ENCODE measurements around the gene TRH.

TRH gene

DNA sequence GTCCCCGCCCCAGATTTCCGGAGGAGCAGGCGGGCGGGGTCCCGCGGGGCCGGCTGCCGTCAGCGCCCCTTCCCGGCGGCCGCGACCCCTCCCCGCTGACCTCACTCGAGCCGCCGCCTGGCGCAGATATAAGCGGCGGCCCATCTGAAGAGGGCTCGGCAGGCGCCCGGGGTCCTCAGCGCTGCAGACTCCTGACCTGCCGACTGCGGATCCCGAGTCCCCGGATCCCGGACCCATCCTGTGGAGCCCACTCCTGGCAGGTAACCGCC lies at the start of gene TRH:
TSS of gene TRH (plus strand) at position 157 of the 269 bp plus-strand sequence. CDS start 1,097 bp downstream, outside the sequence.
- no peak for DNase-seq (ENCODE audit: low read depth in 2 of 2)

DNA sequence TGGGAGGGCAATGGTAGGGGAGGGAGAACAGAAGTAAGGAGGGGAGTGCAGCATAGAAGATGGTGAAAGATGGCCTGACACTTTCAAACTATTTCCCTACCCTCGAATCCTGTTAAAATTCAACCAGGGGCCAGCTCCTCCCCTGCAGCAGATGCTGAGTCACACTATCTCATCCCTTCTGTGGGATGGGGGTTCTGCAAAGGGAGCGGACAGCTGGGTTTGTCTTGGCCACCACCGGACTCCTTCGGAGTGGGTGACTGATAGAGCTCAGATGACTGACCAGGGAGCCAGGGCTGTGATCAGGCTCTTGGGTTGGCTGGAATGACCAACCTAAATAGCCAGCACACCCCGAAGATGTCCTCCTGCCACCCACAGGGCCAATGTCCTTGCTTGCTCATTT lies 47.4 kb upstream of the TRH start:
- DNase-seq (ENCODE audit: low read depth in 2 of 2) = no peak

DNA sequence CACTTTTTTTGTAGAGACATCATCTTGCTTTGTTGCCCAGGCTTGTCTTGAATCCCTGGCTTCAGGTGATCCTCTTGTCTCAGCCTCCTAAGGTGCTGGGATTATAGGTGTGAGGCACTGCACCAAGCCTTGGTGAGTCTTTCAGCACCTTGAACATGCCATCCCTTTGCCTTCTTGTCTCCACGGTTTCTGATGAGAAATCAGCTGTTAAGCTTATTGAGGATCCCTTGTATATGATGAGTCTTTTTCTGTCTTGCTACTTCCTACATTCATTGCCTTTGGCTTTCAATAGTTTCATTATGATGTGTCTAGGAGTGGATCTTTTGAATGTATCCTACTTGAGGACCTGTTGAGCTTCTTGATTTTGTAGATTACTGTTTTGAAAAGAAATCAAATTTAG lies 45.1 kb upstream of the TRH start:
- DNase-seq (ENCODE audit: low read depth in 2 of 2) = no peak

DNA sequence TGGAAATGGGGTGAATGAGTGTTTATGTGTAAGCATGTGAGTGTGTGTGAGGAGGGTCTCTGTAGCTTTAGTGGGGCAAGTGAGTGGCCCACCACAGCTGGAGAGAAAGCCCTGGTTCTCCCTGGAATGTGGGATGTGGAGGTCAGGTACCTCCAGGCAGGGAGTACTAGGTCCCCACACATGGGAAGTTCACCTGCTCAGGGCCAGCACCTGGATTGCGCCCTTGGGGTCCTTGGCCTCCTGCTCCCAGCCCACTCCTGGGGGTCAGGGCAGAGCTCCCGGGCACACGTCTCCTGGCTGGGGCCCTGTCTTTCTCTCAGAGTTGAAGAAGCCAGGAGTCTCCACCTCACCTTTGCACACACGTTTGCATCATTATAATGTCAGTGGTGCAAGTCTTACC lies 41.0 kb upstream of the TRH start:
- DNase-seq (ENCODE audit: low read depth in 2 of 2) = no peak

DNA sequence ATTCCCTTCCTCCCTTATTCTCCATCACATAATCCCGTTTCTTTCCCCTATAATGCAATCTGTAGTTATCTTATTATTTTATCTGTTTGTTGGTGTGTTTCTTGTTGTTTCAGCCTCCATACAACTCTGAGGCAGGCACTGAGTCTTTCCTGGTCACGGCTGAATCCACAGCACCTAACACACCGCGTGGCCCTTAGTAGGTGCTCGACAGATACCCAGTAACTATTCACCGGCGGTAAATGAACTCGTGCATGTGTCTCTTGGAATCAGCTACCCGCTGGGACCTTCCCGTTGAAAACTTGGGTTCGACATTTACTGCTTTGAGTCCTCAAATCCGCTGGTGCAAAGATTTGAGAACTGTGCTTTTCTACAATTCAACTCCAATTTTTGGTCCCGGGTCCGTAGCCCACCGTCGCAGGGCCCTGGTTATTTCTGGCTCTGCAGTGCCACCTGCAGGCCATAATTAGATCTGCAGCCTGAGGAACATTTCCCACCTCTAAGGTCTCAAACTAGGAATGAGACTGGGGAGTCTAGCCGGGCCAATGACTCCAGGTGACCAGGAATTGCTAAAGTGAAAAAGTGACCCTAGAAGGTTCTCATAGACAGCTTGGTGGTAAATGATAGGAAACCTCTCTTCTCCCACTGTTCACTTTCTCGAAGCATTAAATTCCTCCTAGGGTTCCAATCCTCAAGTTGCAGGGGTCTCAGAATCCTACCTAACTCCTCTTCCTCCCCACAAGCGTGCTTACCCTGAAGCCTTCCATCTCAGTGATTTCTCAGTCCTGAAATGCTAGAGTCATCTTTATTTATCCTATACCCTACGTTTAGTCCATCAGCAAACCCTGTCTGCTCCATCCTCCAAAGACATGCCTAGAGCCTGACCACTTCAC lies 40.0 kb upstream of the TRH start:
- no peak for DNase-seq (ENCODE audit: low read depth in 2 of 2)

DNA sequence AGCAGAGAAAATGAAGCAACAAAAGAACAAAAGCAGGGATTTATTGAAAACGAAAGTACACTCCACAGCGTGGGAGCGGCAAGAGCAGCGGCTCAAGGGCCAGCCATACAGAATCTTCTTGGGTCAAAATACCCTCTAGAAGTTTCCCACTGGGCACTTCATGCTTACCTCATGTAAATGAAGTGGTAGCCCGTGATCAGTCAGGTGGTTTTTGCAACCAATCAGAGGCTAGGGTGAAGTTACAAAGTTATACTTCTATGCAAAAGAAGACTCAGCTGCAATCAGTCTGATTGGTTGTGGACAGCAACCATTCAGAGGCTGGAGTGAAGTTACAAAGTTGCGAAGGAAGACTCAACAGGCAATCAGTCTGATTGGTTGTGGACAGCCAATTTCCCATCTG lies 37.8 kb upstream of the TRH start:
- DNase-seq (ENCODE audit: low read depth in 2 of 2) = no peak

DNA sequence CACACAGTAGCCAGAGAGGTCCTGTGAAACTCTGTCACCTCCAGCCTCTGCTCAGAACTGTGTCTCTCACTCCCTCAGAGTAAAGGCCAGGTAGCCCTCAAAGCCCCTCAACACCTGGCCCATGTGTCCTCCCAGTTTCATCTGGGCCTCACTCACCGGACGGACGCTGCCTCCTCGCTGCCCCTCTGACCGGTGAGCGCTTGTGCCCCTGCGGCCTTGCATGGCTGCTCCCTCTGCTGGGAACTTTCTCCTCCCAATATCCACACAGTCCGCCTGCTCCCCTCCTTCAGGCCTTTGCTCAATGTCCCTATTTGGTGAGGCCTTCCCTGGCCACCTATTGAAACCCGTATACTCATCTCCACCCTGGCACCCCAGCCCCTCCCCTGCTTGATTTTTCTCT lies 36.8 kb upstream of the TRH start:
- DNase-seq (ENCODE audit: low read depth in 2 of 2) = no peak

- no peak for DNase-seq (ENCODE audit: low read depth in 2 of 2)
These were observed 36.2 kb upstream of the TRH start for GRCh38 chr3:129938140-129938930.

- DNase-seq (ENCODE audit: low read depth in 2 of 2) = no peak
These were observed 34.4 kb upstream of the TRH start for GRCh38 chr3:129940086-129940485.

DNA sequence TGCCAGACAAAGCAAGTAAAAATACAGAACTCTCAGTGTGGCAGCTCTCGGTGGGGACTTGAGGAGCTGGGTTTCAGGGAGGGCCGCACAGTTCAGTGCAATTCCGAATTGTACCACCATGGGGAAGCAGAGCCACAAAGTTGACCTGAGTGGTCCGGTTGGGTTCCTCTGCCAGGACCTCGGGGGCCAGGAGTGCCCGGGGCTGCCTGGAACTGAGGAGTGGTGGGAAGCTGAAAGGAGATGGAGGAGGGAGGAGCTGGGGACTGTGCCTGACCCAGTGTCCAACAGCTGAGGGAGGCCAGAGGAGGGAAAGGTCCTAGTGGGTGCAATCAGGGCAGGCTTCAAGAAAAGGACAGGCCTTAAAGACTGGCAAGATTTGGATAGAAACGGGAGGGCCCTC lies 32.2 kb upstream of the TRH start:
- DNase-seq (ENCODE audit: low read depth in 2 of 2) = peak in 1 of 2 donors; percentile 24

GRCh38 chr3:129943020-129943419 lies 31.5 kb upstream of the TRH start:
- DNase-seq (ENCODE audit: low read depth in 2 of 2) = no peak

DNA sequence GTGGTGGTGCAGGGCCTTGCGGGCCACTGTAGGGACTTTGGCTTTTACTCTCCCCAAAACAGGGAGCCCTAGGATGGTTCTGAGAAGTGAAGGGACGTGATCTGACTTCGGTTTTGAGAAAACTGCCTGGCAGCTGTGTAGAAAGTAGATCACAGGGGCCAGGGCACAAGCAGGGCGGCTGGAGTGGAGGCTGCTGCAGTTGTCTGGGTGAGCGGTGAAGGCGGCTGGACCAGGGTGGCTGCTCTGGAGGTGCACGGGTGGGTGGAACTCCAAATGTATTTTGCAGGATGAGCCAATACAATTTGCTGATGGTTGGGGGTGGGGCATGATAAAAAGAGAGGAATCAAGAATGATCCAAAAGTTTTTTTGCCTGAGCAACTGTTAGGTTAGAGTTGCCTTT lies 29.8 kb upstream of the TRH start:
- DNase-seq (ENCODE audit: low read depth in 2 of 2) = no peak

- no peak for DNase-seq (ENCODE audit: low read depth in 2 of 2)
These were observed 26.8 kb upstream of the TRH start for GRCh38 chr3:129947538-129948240.

DNA sequence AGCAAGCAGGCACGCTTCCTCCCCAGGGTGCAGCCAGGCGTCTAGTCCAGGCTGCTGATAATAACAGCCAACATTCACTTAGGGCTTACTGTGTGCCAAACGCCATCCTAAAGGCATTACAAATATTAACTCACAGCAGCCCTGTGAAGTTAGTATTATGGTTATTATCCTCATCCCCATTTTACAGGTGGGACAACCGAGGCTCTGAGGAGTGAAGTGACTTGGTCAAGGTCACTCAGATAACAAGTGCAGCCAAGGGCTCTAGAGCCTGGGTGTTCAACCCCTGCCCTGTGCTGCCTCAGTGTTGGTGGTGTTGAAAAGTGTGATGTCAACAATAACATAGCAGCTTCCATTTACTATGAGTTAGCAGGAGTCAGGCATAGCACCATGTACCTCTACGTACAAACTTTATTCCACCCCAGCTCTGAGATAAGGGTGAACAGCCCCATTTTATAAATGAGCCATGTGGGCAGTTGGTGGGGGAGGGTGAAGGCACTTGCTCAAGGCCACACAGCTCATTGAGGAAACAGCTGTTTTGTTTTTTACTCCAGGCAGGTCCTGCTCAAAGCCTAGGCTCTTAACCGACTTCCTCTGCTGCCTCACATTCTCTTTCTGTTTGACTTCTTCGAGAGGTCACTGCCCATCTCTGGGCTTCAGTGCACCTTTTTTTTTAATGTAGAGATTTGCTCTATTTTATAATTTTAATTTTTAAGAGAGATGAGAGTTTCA lies 24.0 kb upstream of the TRH start:
- no peak for DNase-seq (ENCODE audit: low read depth in 2 of 2)

DNA sequence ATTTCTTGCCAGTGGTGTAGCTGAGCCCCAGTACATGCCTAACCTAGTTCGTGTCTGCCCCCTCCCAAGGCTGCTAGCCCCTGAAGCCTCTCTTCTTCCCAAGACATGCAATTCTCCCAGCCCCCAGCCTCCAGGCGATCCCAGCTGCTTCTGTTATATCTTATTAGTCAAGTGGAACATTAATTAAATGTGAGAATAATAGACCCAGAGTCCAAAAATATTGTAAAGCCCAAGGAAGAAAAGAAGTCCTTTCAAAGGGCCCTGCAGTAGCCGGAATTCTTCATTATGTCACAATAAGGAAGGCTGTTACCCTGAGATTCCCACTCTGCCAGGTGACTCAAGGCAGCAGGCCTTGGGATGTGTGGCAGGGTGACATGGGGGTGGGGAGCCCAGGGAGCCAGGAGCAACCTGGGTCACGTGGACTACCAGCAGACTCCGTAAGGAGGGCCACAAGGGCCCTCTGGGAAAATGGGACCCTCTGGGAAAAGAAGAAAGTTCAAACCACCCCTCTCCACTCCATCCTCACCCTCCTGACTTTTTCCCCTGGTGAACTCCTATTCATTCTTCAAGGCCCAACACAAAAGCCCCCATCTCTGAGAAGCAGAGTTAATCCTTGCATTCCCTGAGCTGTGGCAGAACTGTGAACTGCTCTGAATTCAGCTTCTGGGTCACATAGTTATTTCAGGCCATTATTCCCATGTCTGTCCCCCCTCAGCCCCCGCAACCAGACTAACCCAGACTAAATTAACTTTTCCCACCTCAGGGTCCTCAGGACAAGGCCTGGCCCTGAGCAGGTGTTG lies 21.8 kb upstream of the TRH start:
- DNase-seq (ENCODE audit: low read depth in 2 of 2) = no peak

DNA sequence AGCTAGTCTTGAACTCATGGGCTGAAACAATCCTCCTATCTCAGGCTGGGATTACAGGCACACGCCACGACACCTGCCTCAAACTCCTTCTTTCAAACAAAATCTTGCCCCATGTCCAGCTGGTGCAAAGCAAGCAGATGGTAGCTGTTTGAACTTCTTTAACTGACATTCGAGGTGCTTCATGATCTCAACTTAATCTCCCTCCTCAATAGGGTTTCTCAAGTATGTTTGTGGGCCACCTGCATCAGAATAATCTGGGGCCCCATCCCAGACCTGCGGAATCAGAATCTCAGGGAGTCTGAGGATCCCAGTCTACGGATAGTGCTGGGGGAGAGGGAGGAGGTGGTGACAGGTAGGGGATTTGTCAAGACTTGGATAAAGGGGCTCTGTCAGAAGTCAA lies 20.9 kb upstream of the TRH start:
- DNase-seq (ENCODE audit: low read depth in 2 of 2) = no peak

DNA sequence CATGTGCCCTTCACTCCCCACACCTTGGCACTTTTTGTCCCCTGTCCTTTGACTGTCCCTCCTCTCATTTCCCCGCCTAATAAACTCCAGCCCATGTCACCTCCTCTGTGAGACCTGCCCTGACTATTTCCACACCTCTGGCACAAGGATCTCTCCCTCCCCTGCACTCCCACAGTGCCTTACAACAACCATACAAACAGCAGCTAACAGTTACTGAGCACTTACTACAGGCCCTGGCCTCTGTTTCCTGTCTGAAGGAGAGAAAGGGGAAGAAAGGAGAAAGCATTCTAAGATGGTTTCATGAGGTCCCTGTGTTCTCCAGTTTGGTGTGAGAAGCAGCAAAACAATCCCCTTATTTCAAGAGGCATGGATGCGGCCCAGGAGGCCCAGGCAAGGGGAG lies 20.0 kb upstream of the TRH start:
- DNase-seq (ENCODE audit: low read depth in 2 of 2) = no peak

DNA sequence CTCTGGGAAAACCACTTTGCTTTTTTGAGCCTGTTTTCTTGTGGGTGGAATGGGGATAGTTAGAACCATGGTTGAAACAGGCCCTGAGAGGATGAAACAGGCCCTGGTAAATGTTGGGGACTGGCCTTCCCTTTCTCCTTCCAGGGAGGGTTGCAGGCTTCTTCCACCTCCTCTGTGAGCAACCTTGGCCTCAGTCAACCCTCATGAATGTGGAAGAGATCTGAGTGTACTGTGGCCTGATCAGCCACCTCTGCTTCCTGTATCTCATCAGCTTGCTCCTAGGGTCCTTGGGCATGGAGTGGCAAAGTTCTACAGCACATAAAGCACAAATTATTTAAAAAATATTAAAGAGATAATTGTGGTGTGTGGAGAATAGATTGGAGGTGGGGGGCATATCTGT lies 17.6 kb upstream of the TRH start:
- DNase-seq (ENCODE audit: low read depth in 2 of 2) = no peak

DNA sequence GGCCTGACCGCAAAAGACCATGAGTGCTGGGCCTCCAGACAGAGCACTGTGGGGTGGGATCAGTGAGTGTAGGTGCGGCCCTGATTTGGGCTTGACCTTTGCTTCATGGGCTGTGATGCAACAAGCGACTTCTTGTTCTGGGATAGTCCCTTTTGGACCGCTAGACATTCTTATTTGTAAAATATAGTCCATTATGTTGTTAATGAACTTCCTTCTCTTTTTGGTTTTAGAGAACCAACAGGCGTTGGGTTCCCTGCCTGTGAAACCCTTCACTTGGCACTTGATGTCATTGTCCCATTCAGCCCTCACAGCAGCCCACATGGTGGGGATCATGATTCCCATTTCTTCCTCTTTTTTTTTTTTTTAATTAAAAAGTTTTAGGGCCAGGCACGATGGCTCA lies 15.8 kb upstream of the TRH start:
- DNase-seq (ENCODE audit: low read depth in 2 of 2) = no peak

GRCh38 chr3:129961141-129961541 lies 13.4 kb upstream of the TRH start:
- DNase-seq (ENCODE audit: low read depth in 2 of 2) = no peak

DNA sequence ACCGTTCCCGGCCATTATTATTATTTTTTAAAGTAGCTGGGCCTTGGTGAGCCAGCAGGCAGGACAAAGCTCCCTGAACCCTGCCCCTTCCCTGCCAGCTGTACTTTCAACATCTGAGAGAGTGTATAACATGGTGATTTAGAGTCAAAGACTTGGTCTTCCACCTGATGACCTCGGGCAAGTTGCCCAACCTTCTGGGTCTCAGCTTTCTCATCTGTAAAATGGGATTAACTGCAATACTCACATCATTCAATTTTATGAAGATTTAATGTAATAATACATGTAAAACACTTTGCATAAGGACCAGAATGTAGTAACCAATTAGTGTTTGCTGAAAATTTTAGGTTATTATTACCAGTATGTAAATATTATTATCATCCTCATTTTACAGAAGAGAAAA lies 11.9 kb upstream of the TRH start:
- DNase-seq (ENCODE audit: low read depth in 2 of 2) = no peak
